ENCODE measurements around the gene SLC29A3.

GRCh38 chr10:71314028-71314693, 4.9 kb upstream of the SLC29A3 start:
- TF ChIP-seq CTCF (IDR thresholded peaks at IDR 0.05) (peak; percentile 69), NFIC (IDR thresholded peaks at IDR 0.05; ENCODE audit: borderline replicate concordance) (no peak), FOSL2 (IDR thresholded peaks at IDR 0.05; ENCODE audit: borderline replicate concordance, low read depth) (no peak), POLR2AphosphoS5 (IDR thresholded peaks at IDR 0.05; ENCODE audit: low read depth, low read length) (no peak), TCF12 (IDR thresholded peaks at IDR 0.05) (no peak), RFX5 (IDR thresholded peaks at IDR 0.05; ENCODE audit: low read length) (no peak), RXRA (IDR thresholded peaks at IDR 0.05; ENCODE audit: borderline replicate concordance, low read depth) (no peak), USF2 (IDR thresholded peaks at IDR 0.05; ENCODE audit: borderline replicate concordance, low read depth, low read length) (no peak), JUND (IDR thresholded peaks at IDR 0.05) (no peak)

Measured in SK-N-SH (cell line).